T-helper 17 cell (primary cell): Measurements from ENCODE around the gene FAM53C. TPM values are rescaled to one million over a fixed set of nuclear protein-coding genes. Genes with fewer than 3 reads are reported as not detected.
"Not testable (repeated sequence)": the region's sequence is repeated elsewhere in the genome, so short reads cannot be mapped to it uniquely, and the experiment has no call there.

Experiments
- ATAC-seq: fragments of 150-1000 bp; cut with Tn5 transposase; 2 replicates; pipeline ENCODE4 v1.10.0; 2021; ENCODE audit warnings: mild to moderate bottlenecking, moderate library complexity
- DNase-seq, 3 donors: peaks; one replicate each; pipeline versions ENCODE4 v3.0.0 to v3.0.0-alpha.2; 2020 to 2021
- H3K9me3 ChIP-seq: one replicate; pipeline ENCODE4 v1.7.0; 2013; ENCODE audit warnings: low read length, mild to moderate bottlenecking; ENCODE audit not compliant: control insufficient read depth, poor library complexity, severe bottlenecking
- H3K27ac Mint-ChIP-seq: one replicate; pipeline ENCODE4 v1.8.0; 2022; ENCODE audit warnings: mild to moderate bottlenecking, moderate library complexity, mixed read lengths
- H3K27me3 Mint-ChIP-seq: one replicate; pipeline ENCODE4 v1.8.0; 2022; ENCODE audit warnings: mixed read lengths
- H3K36me3 Mint-ChIP-seq: one replicate; pipeline ENCODE4 v1.8.0; 2022; ENCODE audit warnings: low read depth, mixed read lengths
- H3K4me1 Mint-ChIP-seq: one replicate; pipeline ENCODE4 v1.8.0; 2022; ENCODE audit warnings: mild to moderate bottlenecking, mixed read lengths
- H3K4me3 Mint-ChIP-seq: one replicate; pipeline ENCODE4 v1.8.0; 2022; ENCODE audit warnings: mild to moderate bottlenecking, moderate library complexity, mixed read lengths
- total RNA-seq, 4 donors: library from RNA in 2 of 4; stranded (reverse) in 2 of 4; gene quantifications; one replicate each; pipeline ENCODE4 v1.2.3 and lab custom pipeline; 2022 to 2026

The FAM53C gene
- total RNA-seq, 2 donors from 2014 or later, result 50.1 to 59.8 TPM

GRCh38 chr5:138382347-138382746 lies 44.3 kb downstream of the FAM53C start:
- Mint-ChIP-seq H3K4me3 (no peak overlapping the region), H3K36me3 (peaks cover 11% of the 10 kb centered on the region)
- no peak for DNase-seq

DNA sequence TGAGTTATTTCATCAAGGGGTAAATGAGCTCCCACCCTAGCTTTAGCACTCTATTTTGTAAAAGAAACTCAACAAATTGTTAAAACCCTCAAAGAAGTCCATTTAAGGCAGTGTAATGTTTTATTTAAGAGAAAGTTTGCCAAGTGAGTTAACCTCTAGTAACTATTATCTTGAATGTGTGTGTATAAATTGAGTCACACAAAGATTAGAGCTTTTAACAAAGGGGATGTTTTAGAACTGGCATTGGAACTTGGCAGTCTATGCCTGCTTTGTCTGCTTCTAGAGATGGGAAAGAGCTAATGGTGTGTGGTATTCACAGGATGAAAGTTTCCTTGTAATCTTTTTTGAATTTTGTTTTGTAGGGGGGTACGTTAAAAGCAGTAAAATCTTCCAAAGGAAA lies 47.6 kb downstream of the FAM53C start:
- Mint-ChIP-seq H3K4me3 (peak overlapping the region; percentile 19), H3K4me1 (peaks cover 3% of the 10 kb centered on the region), H3K27ac (peak overlapping the region; percentile 24), H3K36me3 (peaks cover 9% of the 10 kb centered on the region), H3K27me3 (no peaks in the 10 kb centered on the region)
- DNase-seq, result no peak
- ATAC-seq, result no peak
- H3K9me3 ChIP-seq, result no peaks in the 10 kb centered on the region

More at GRCh38 chr5:138382347-138382746, 44.3 kb downstream of the FAM53C start:
- no peaks in the 10 kb centered on the region for H3K27me3 Mint-ChIP-seq
- H3K27ac Mint-ChIP-seq, result no peak overlapping the region
- peaks cover 3% of the 10 kb centered on the region for H3K4me1 Mint-ChIP-seq
- ATAC-seq, result no peak
- H3K9me3 ChIP-seq, result no peaks in the 10 kb centered on the region

GRCh38 chr5:138386290-138386689 lies 48.2 kb downstream of the FAM53C start:
- H3K27me3 Mint-ChIP-seq, result no peaks in the 10 kb centered on the region
- DNase-seq (no peak), ATAC-seq (no peak)
- H3K4me3 Mint-ChIP-seq, result no peak overlapping the region
- peak overlapping the region; percentile 24 for H3K27ac Mint-ChIP-seq
- no peaks in the 10 kb centered on the region for H3K9me3 ChIP-seq
- H3K4me1 Mint-ChIP-seq, result peaks cover 3% of the 10 kb centered on the region
- H3K36me3 Mint-ChIP-seq, result peaks cover 9% of the 10 kb centered on the region

DNA sequence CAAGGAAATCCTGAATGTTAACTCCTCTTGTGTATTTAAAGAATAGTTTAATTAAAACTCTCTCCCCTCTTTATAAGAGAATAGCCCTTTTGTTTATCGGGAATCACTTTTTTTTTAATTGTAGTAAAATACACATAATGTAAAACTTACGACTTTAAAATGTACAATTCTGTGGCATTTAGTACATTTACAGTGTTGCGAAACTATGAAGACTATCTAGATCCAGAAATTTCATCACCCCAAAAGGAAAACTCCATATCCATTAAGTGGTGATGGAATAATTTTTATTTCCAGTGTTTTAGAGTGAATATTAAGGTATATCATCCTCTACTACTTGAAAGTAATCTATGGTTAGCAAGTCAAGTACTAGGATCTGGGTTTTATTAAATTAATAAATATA lies 51.3 kb downstream of the FAM53C start:
- Mint-ChIP-seq H3K36me3 (peaks cover 8% of the 10 kb centered on the region), H3K27me3 (no peaks in the 10 kb centered on the region), H3K27ac (no peak overlapping the region), H3K4me1 (peaks cover 3% of the 10 kb centered on the region), H3K4me3 (no peak overlapping the region)
- ATAC-seq (no peak), DNase-seq (no peak)
- H3K9me3 ChIP-seq, result no peaks in the 10 kb centered on the region

DNA sequence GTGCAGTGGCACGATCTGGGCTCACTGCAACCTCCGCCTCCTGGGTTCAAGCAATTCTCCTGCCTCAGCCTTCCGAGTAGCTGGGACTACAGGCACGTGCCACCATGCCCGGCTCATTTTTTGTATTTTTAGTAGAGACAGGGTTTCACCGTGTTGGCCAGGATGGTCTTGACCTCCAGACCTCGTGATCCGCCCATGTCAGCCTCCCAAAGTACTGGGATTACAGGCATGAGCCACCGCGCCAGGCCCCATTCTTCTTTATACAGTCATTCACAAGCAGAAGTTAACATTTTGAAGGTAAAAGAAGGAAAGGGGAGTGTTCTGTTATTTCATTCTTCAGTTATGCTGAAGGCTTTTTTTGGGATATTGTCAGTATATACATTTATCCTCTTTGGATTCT lies 51.8 kb downstream of the FAM53C start:
- H3K36me3 Mint-ChIP-seq, result peaks cover 13% of the 10 kb centered on the region
- not testable (repeated sequence) for H3K27me3 Mint-ChIP-seq, DNase-seq, H3K4me3 Mint-ChIP-seq, H3K4me1 Mint-ChIP-seq, ATAC-seq, H3K27ac Mint-ChIP-seq, H3K9me3 ChIP-seq

DNA sequence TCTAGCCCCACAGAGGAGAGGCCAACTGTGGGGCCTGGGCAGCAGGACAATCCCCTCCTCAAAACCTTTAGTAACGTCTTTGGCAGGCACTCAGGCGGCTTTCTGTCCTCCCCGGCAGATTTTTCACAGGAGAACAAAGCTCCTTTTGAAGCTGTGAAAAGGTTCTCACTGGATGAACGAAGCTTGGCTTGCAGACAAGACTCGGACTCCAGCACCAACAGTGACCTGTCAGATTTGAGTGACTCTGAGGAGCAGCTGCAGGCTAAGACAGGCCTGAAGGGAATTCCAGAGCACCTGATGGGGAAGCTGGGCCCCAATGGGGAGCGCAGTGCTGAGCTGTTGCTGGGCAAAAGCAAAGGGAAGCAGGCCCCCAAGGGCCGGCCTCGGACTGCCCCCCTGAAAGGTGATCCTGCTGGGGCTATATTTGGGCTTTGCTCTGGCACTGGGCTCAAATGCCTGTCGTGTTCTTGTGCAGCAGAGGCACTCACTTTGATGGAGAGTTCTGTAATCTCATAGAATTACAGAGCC lies 53.9 kb downstream of the FAM53C start:
- no peak overlapping the region for H3K27ac Mint-ChIP-seq
- H3K4me3 Mint-ChIP-seq, result no peak overlapping the region
- DNase-seq (no peak), ATAC-seq (no peak)
- no peaks in the 10 kb centered on the region for H3K27me3 Mint-ChIP-seq
- peaks cover 16% of the 10 kb centered on the region for H3K36me3 Mint-ChIP-seq
- H3K9me3 ChIP-seq, result no peaks in the 10 kb centered on the region
- H3K4me1 Mint-ChIP-seq, result peaks cover 10% of the 10 kb centered on the region

Other genes starting within 250 kb of the FAM53C start
- not detected for gene NME5, start 198.8 kb upstream of the FAM53C start, total RNA-seq
- 10 to 100 TPM; 26.4 to 30.0 TPM for gene BRD8, start 159.6 kb upstream of the FAM53C start, total RNA-seq
- gene KIF20A, start 159.2 kb upstream of the FAM53C start, total RNA-seq, result under 1 TPM in 1 of 2 donors, not detected in 1; 0.27 TPM
- gene CDC23, start 124.9 kb upstream of the FAM53C start, total RNA-seq, result 10 to 100 TPM; 12.4 to 18.2 TPM
- not detected for gene GFRA3, start 63.6 kb upstream of the FAM53C start, total RNA-seq
- not detected for gene CDC25C, start 6.5 kb upstream of the FAM53C start, total RNA-seq
- 10 to 100 TPM; 74.0 to 74.5 TPM for gene KDM3B, start 14.4 kb downstream of the FAM53C start, total RNA-seq
- gene REEP2, start 100.8 kb downstream of the FAM53C start, total RNA-seq, result under 1 TPM in 1 of 2 donors, not detected in 1; 0.40 TPM
- gene EGR1, start 127.2 kb downstream of the FAM53C start, total RNA-seq, result 10 to 100 TPM; 24.2 to 30.6 TPM
- 100 to 1,000 TPM; 150 to 165 TPM for gene ETF1, start 205.0 kb downstream of the FAM53C start, total RNA-seq
- 100 to 1,000 TPM; 291 to 305 TPM for gene HSPA9, start 237.1 kb downstream of the FAM53C start, total RNA-seq